HCT116 (cell line): ENCODE measurements around the gene SEC14L6. TPM values are rescaled to one million over a fixed set of nuclear protein-coding genes. Genes with fewer than 3 reads are reported as not detected.

Source experiments
- ATAC-seq: fragments of 200-7000 bp; cut with Tn5 transposase; 2 replicates; pipeline ENCODE4 v1.9.1; 2020; ENCODE audit warnings: mild to moderate bottlenecking, moderate library complexity
- BruUV-seq: library from RNA; stranded (reverse); fragments of 400-500 nt; replicated peaks from 2 replicates; lab custom pipeline; 2021; lab: Mats Ljungman, UMichigan
- CTCF ChIA-PET: fragments of 300-600 bp; sonication (Branson Sonifier 250); formaldehyde crosslinking; loops from one replicate; lab custom pipeline; 2021; ENCODE audit warnings: antibody characterized with exemption; lab: Charles Lee
- POLR2A ChIA-PET: fragments of 300-600, 350-600 bp; sonication (Branson Sonifier 250); formaldehyde crosslinking; loops from one replicate; lab custom pipeline; 2021; ENCODE audit warnings: antibody characterized with exemption; lab: Charles Lee
- RAD21 ChIA-PET, 2 experiments: fragments of 300-600 bp; sonication (Branson Sonifier 250); formaldehyde crosslinking; loops; one replicate each; lab custom pipeline; 2023; ENCODE audit warnings: low total read pairs in 2 of 2; ENCODE audit not compliant: uncharacterized antibody in 2 of 2, unreplicated experiment in 2 of 2, low non-redundant PET in 1 of 2; lab: Charles Lee
- DNase-seq: peaks from one replicate; pipeline ENCODE4 v3.0.0-alpha.2; 2010; ENCODE audit warnings: low read depth, low spot score
- H2AFZ ChIP-seq: fragments of 200-600 bp; shearing (Covaris generic), sonication (generic); 2 replicates; pipeline ENCODE4 v1.6.1; 2017; ENCODE audit warnings: low read depth, mixed run types, mixed read lengths, antibody characterized with exemption, low read length; ENCODE audit not compliant: poor library complexity, severe bottlenecking
- H3K27ac ChIP-seq: 2 replicates; pipeline ENCODE4 v1.5.1; 2012; ENCODE audit warnings: low read depth, low read length
- H3K27me3 ChIP-seq: fragments of 200-600 bp; sonication (generic); 2 replicates; pipeline ENCODE4 v1.6.1; 2016; ENCODE audit warnings: mixed run types, low read length, mixed read lengths; ENCODE audit not compliant: insufficient read depth
- H3K36me3 ChIP-seq, 2 experiments: fragments of 200-500 bp in 1 of 2; fragments of 200-600 bp in 1 of 2; sonication (Bioruptor generic) in 1 of 2; sonication (generic) in 1 of 2; 2 replicates each; pipeline versions ENCODE4 v1.5.1 to v1.6.1; 2014 to 2016; ENCODE audit warnings: low read length in 2 of 2, inconsistent platforms in 1 of 2, mixed read lengths in 1 of 2, mixed run types in 1 of 2; ENCODE audit not compliant: insufficient read depth in 2 of 2, control insufficient read depth in 1 of 2
- H3K4me1 ChIP-seq, 2 experiments: fragments of 200-600 bp in 1 of 2; sonication (generic) in 1 of 2; 2 replicates each; pipeline versions ENCODE4 v1.5.1 to v1.6.1; 2012 to 2017; ENCODE audit warnings: low read length in 2 of 2, inconsistent platforms in 1 of 2, mild to moderate bottlenecking in 1 of 2, mixed read lengths in 1 of 2, mixed run types in 1 of 2, moderate library complexity in 1 of 2; ENCODE audit not compliant: insufficient read depth in 2 of 2, control insufficient read depth in 1 of 2
- H3K4me2 ChIP-seq: fragments of 200-600 bp; sonication (generic); 2 replicates; pipeline ENCODE4 v1.6.1; 2017; ENCODE audit warnings: mixed run types, low read length, mixed read lengths
- H3K4me3 ChIP-seq, 2 experiments: fragments of 200-600 bp in 1 of 2; sonication (generic) in 1 of 2; replicated peaks in 1 of 2; 2 replicates each; pipeline ENCODE4 v1.5.1; 2011 to 2016; ENCODE audit warnings: low read length in 2 of 2, control low read depth in 1 of 2, low read depth in 1 of 2, mild to moderate bottlenecking in 1 of 2, mixed read lengths in 1 of 2, mixed run types in 1 of 2
- H3K79me2 ChIP-seq: fragments of 200-600 bp; sonication (generic); 2 replicates; pipeline ENCODE4 v1.6.1; 2017; ENCODE audit warnings: mild to moderate bottlenecking, mixed run types, low read length, moderate library complexity, mixed read lengths; ENCODE audit not compliant: insufficient read depth
- H3K9ac ChIP-seq: fragments of 200-600 bp; sonication (generic); 2 replicates; pipeline ENCODE4 v1.6.1; 2016; ENCODE audit warnings: low read length, mixed read lengths
- H3K9me2 ChIP-seq: fragments of 200-600 bp; sonication (generic), shearing (Covaris generic); 2 replicates; pipeline ENCODE4 v1.6.1; 2017; ENCODE audit warnings: mixed run types, mild to moderate bottlenecking, moderate library complexity; ENCODE audit not compliant: insufficient read depth
- H3K9me3 ChIP-seq, 2 experiments: fragments of 200-500 bp in 1 of 2; fragments of 200-600 bp in 1 of 2; sonication (Bioruptor generic) in 1 of 2; sonication (generic) in 1 of 2; 2 replicates each; pipeline ENCODE4 v1.6.1; 2014 to 2017; ENCODE audit warnings: low read length in 2 of 2, mixed read lengths in 2 of 2, inconsistent platforms in 1 of 2, low read depth in 1 of 2, mild to moderate bottlenecking in 1 of 2, mixed run types in 1 of 2, moderate library complexity in 1 of 2; ENCODE audit not compliant: control insufficient read depth in 1 of 2, insufficient read depth in 1 of 2
- H4K20me1 ChIP-seq: fragments of 200-600 bp; sonication (generic), shearing (Covaris generic); 2 replicates; pipeline ENCODE4 v1.6.1; 2017; ENCODE audit warnings: mixed run types, mild to moderate bottlenecking, moderate library complexity; ENCODE audit not compliant: insufficient read depth
- CEBPB ChIP-seq: IDR thresholded peaks from 2 replicates; pipeline ENCODE4 v1.6.1; 2012; ENCODE audit warnings: low read depth
- EGR1 ChIP-seq: IDR thresholded peaks from 2 replicates; pipeline ENCODE4 v1.6.1; 2012; ENCODE audit warnings: low read depth
- ELF1 ChIP-seq: IDR thresholded peaks from 2 replicates; pipeline ENCODE4 v1.6.1; 2012; ENCODE audit warnings: low read depth, borderline replicate concordance
- EZH2 ChIP-seq: fragments of 200-600 bp; sonication (generic); IDR thresholded peaks from 2 replicates; pipeline ENCODE4 v1.6.1; 2017; ENCODE audit warnings: antibody characterized with exemption, mixed run types
- FOSL1 ChIP-seq: IDR thresholded peaks from 2 replicates; pipeline ENCODE4 v1.6.1; 2012; ENCODE audit warnings: low read depth
- JUND ChIP-seq: IDR thresholded peaks from 2 replicates; pipeline ENCODE4 v1.6.1; 2012
- POLR2AphosphoS5 ChIP-seq: IDR thresholded peaks from 2 replicates; pipeline ENCODE4 v1.6.1; 2011; ENCODE audit warnings: mild to moderate bottlenecking, low read depth, low read length, moderate library complexity
- RAD21 ChIP-seq: IDR thresholded peaks from 2 replicates; pipeline ENCODE4 v1.6.1; 2012; ENCODE audit warnings: low read depth, mild to moderate bottlenecking
- SIN3A ChIP-seq: IDR thresholded peaks from 2 replicates; pipeline ENCODE4 v1.6.1; 2012; ENCODE audit warnings: low read depth
- SP1 ChIP-seq: IDR thresholded peaks from 2 replicates; pipeline ENCODE4 v1.6.1; 2012; ENCODE audit warnings: low read depth
- SRF ChIP-seq: IDR thresholded peaks from 2 replicates; pipeline ENCODE4 v1.6.1; 2012; ENCODE audit warnings: low read depth
- TCF7L2 ChIP-seq: IDR thresholded peaks from 2 replicates; pipeline ENCODE4 v1.7.0; 2011; ENCODE audit warnings: borderline replicate concordance, inconsistent platforms; ENCODE audit not compliant: insufficient read depth, insufficient read length; ENCODE audit errors: extremely low read depth
- ZFX ChIP-seq: fragments of 450-650 bp; IDR thresholded peaks from 2 replicates; pipeline ENCODE4 v1.6.1; 2017
- ZNF274 ChIP-seq: fragments of 200-500 bp; sonication (Bioruptor generic); IDR thresholded peaks from 2 replicates; pipeline ENCODE4 v1.6.1; 2014; ENCODE audit warnings: mild to moderate bottlenecking, low read depth, low read length, inconsistent platforms
- intact Hi-C: fragments of 100-400 bp; cut with micrococcal nuclease; formaldehyde crosslinking; loops from 2 replicates; pipeline ENCODE4 v1.10.0; 2022
- total RNA-seq: library from RNA; stranded (reverse); gene quantifications from one replicate; pipeline ENCODE4 v1.2.1, GENCODE V29; 2021; ENCODE audit not compliant: unreplicated experiment
- TF ChIP-seq, protein P1 (sequence below): IDR thresholded peaks from 2 replicates; pipeline ENCODE4 v1.6.1; 2012
- TF ChIP-seq, protein P2 (sequence below): IDR thresholded peaks from 2 replicates; pipeline ENCODE4 v1.6.1; 2012

The SEC14L6 gene
- total RNA-seq, 1 experiment from 2014 or later = not detected

DNA sequence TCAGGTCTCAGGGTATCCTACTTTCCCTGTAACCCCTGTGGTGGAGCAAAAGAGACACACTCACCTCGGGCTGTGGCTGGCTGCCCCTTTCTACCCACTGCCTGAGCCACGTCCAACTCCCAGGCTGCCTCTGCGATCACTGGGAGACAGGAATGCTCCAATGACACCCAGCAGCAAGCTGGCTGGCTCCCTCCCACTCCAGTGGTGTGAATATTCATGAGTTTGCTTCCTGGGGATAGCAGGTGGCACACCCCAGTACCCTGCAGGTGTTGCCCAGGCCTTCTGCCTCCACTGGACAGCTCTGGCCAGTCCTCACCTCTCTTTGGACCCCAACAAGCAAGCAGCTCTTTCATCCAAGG, 18.2 kb upstream of the SEC14L6 start:
- Histone ChIP-seq H4K20me1 (no peaks in the 10 kb centered on the region), H3K27me3 (no peaks in the 10 kb centered on the region; the same call in 1 of the 2 replicates), H3K4me2 (no peak overlapping the region), H3K9ac (no peak overlapping the region), H2AFZ (no peak overlapping the region), H3K9me2 (no peaks in the 10 kb centered on the region), H3K79me2 (no peaks in the 10 kb centered on the region), H3K9me3 (no peaks in the 10 kb centered on the region)
- ATAC-seq (no peak), DNase-seq (no peak)
- POLR2A ChIA-PET = no interaction called here
- intact Hi-C loops = no loop called here
- CTCF ChIA-PET = no interaction called here
- no peak for TF ChIP-seq RAD21
- no peak for TF ChIP-seq SIN3A
- no peak for TF ChIP-seq SRF
- no peak for TF ChIP-seq ZFX
- TF ChIP-seq TCF7L2 = no peak
- TF ChIP-seq ELF1 = no peak
- no peak for TF ChIP-seq EGR1
- TF ChIP-seq POLR2AphosphoS5 = no peak
- TF ChIP-seq, protein P1, sequence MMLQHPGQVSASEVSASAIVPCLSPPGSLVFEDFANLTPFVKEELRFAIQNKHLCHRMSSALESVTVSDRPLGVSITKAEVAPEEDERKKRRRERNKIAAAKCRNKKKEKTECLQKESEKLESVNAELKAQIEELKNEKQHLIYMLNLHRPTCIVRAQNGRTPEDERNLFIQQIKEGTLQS = no peak
- TF ChIP-seq EZH2 = no peak
- no peak for TF ChIP-seq CEBPB
- no peak for TF ChIP-seq ZNF274
- no peak for TF ChIP-seq SP1
- no peak for TF ChIP-seq FOSL1
- no peak for TF ChIP-seq JUND
- TF ChIP-seq, protein P2, sequence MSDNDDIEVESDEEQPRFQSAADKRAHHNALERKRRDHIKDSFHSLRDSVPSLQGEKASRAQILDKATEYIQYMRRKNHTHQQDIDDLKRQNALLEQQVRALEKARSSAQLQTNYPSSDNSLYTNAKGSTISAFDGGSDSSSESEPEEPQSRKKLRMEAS = no peak
- TF ChIP-seq, all 23 proteins: peak for 0
- Histone ChIP-seq H3K4me3 (no peak overlapping the region), H3K4me1 (peaks cover 9 to 37% of the 10 kb centered on the region in 2 experiments; a peak in 3 of 4 replicates), H3K36me3 (no peaks in the 10 kb centered on the region), H3K27ac (no peak overlapping the region)
- RAD21 ChIA-PET = no interaction called here
- BruUV-seq = no TSS peak
